H9 (cell line): Measurements from ENCODE around the gene PCLAF. TPM values are rescaled to one million over a fixed set of nuclear protein-coding genes. Genes with fewer than 3 reads are reported as not detected.
"Not testable (repeated sequence)": the region's sequence is repeated elsewhere in the genome, so short reads cannot be mapped to it uniquely, and the experiment has no call there.

Experiments
- DNase-seq: peaks from one replicate; pipeline ENCODE4 v3.0.0-alpha.2; 2017
- H2AFZ ChIP-seq: one replicate; pipeline ENCODE4 v1.6.1; 2013; ENCODE audit warnings: mild to moderate bottlenecking, low read length, control low read depth, moderate library complexity
- H2AK5ac ChIP-seq: 2 replicates; pipeline ENCODE4 v1.6.1; 2013; ENCODE audit warnings: low read length, control low read depth, mixed read lengths; ENCODE audit not compliant: insufficient read length
- H2BK120ac ChIP-seq: one replicate; pipeline ENCODE4 v1.6.1; 2013; ENCODE audit warnings: low read depth, mild to moderate bottlenecking, low read length, control low read depth, inconsistent platforms; ENCODE audit not compliant: poor library complexity, severe bottlenecking
- H2BK12ac ChIP-seq: 2 replicates; pipeline ENCODE4 v1.6.1; 2013; ENCODE audit warnings: low read length, control low read depth, mixed read lengths, low read depth; ENCODE audit not compliant: insufficient read length
- H2BK15ac ChIP-seq: 2 replicates; pipeline ENCODE4 v1.6.1; 2013; ENCODE audit warnings: low read depth, low read length, control low read depth
- H2BK20ac ChIP-seq: one replicate; pipeline ENCODE4 v1.6.1; 2013; ENCODE audit warnings: low read depth, mild to moderate bottlenecking, low read length, control low read depth, inconsistent platforms; ENCODE audit not compliant: poor library complexity, severe bottlenecking
- H2BK5ac ChIP-seq: 2 replicates; pipeline ENCODE4 v1.6.1; 2013; ENCODE audit warnings: low read length, control low read depth, mixed read lengths; ENCODE audit not compliant: insufficient read length
- H3K14ac ChIP-seq: 2 replicates; pipeline ENCODE4 v1.6.1; 2013; ENCODE audit warnings: low read length, control low read depth; ENCODE audit not compliant: insufficient read depth
- H3K18ac ChIP-seq: 2 replicates; pipeline ENCODE4 v1.6.1; 2013; ENCODE audit warnings: low read depth, mild to moderate bottlenecking, mixed read lengths, low read length, control low read depth; ENCODE audit not compliant: insufficient read length
- H3K23ac ChIP-seq: 2 replicates; pipeline ENCODE4 v1.6.1; 2013; ENCODE audit warnings: low read length, control low read depth, mixed read lengths, low read depth; ENCODE audit not compliant: insufficient read length
- H3K23me2 ChIP-seq: 2 replicates; pipeline ENCODE4 v1.6.1; 2013; ENCODE audit warnings: low read depth, mild to moderate bottlenecking, mixed read lengths, low read length, control low read depth; ENCODE audit not compliant: insufficient read length, poor library complexity, severe bottlenecking
- H3K27ac ChIP-seq: 2 replicates; pipeline ENCODE4 v1.5.1; 2013; ENCODE audit warnings: low read length, control low read depth, mixed read lengths, low read depth; ENCODE audit not compliant: insufficient read length
- H3K27me3 ChIP-seq: 2 replicates; pipeline ENCODE4 v1.6.1; 2013; ENCODE audit warnings: low read length, control low read depth, inconsistent platforms; ENCODE audit not compliant: insufficient read depth
- H3K4ac ChIP-seq: 2 replicates; pipeline ENCODE4 v1.6.1; 2013; ENCODE audit warnings: low read depth, mild to moderate bottlenecking, control low read depth, inconsistent platforms, low read length, moderate library complexity
- H3K4me1 ChIP-seq: 2 replicates; pipeline ENCODE4 v1.6.1; 2013; ENCODE audit warnings: low read length, control low read depth, inconsistent platforms; ENCODE audit not compliant: insufficient read depth
- H3K4me2 ChIP-seq: 2 replicates; pipeline ENCODE4 v1.6.1; 2013; ENCODE audit warnings: low read length, control low read depth, mixed read lengths; ENCODE audit not compliant: insufficient read length, insufficient read depth
- H3K56ac ChIP-seq: 2 replicates; pipeline ENCODE4 v1.6.1; 2013; ENCODE audit warnings: low read depth, mild to moderate bottlenecking, mixed read lengths, low read length, control low read depth; ENCODE audit not compliant: insufficient read length
- H3K79me1 ChIP-seq: 2 replicates; pipeline ENCODE4 v1.6.1; 2013; ENCODE audit warnings: low read depth, mild to moderate bottlenecking, moderate library complexity, low read length, control low read depth, inconsistent platforms; ENCODE audit not compliant: insufficient read depth, poor library complexity, severe bottlenecking
- H3K79me2 ChIP-seq: 2 replicates; pipeline ENCODE4 v1.6.1; 2013; ENCODE audit warnings: low read length, control low read depth, inconsistent platforms; ENCODE audit not compliant: insufficient read depth
- H3K9ac ChIP-seq: 2 replicates; pipeline ENCODE4 v1.6.1; 2013; ENCODE audit warnings: low read length, control low read depth, mixed read lengths; ENCODE audit not compliant: insufficient read length; ENCODE audit errors: extremely low read depth
- H3K9me3 ChIP-seq: one replicate; pipeline ENCODE4 v1.6.1; 2013; ENCODE audit warnings: low read depth, low read length, inconsistent platforms; ENCODE audit not compliant: control insufficient read depth
- H3T11ph ChIP-seq: one replicate; pipeline ENCODE4 v1.6.1; 2013; ENCODE audit warnings: mild to moderate bottlenecking, low read length, control low read depth, inconsistent platforms
- H4K20me1 ChIP-seq: one replicate; pipeline ENCODE4 v1.6.1; 2013; ENCODE audit not compliant: control insufficient read depth, insufficient read length, insufficient read depth
- H4K5ac ChIP-seq: 2 replicates; pipeline ENCODE4 v1.6.1; 2013; ENCODE audit warnings: low read depth, mild to moderate bottlenecking, mixed read lengths, low read length, control low read depth; ENCODE audit not compliant: insufficient read length
- H4K8ac ChIP-seq: replicated peaks from 2 replicates; pipeline ENCODE4 v1.6.1; 2013; ENCODE audit warnings: low read length, control low read depth, mixed read lengths, low read depth; ENCODE audit not compliant: insufficient read length
- H4K91ac ChIP-seq: 2 replicates; pipeline ENCODE4 v1.6.1; 2013; ENCODE audit warnings: low read depth, mild to moderate bottlenecking, moderate library complexity, mixed read lengths, low read length, control low read depth; ENCODE audit not compliant: insufficient read length
- H3K27ac Mint-ChIP-seq, 3 experiments: 2 replicates in 2 of 3; 3 replicates in 1 of 3; pipeline ENCODE4 v1.8.0; 2020 to 2021; ENCODE audit warnings: mixed read lengths in 3 of 3, mild to moderate bottlenecking in 1 of 3, moderate library complexity in 1 of 3
- H3K27me3 Mint-ChIP-seq: 2 replicates; pipeline ENCODE4 v1.8.0; 2021; ENCODE audit warnings: low read depth, mild to moderate bottlenecking, moderate library complexity, mixed read lengths
- H3K36me3 Mint-ChIP-seq, 3 experiments: 2 replicates in 2 of 3; 3 replicates in 1 of 3; pipeline ENCODE4 v1.8.0; 2020 to 2021; ENCODE audit warnings: low read depth in 3 of 3, mixed read lengths in 3 of 3; ENCODE audit not compliant: insufficient read depth in 1 of 3
- H3K4me1 Mint-ChIP-seq, 2 experiments: 2 replicates each; pipeline ENCODE4 v1.8.0; 2020; ENCODE audit warnings: mixed read lengths in 2 of 2
- H3K4me3 Mint-ChIP-seq, 2 experiments: 2 replicates in 1 of 2; 3 replicates in 1 of 2; pipeline ENCODE4 v1.8.0; 2020 to 2021; ENCODE audit warnings: mild to moderate bottlenecking in 2 of 2, mixed read lengths in 2 of 2, moderate library complexity in 1 of 2
- H3K9me3 Mint-ChIP-seq, 2 experiments: 2 replicates in 1 of 2; 3 replicates in 1 of 2; pipeline ENCODE4 v1.8.0; 2020; ENCODE audit warnings: mild to moderate bottlenecking in 2 of 2, mixed read lengths in 2 of 2, moderate library complexity in 1 of 2
- CTCF ChIP-seq: fragments of 200-600 bp; sonication (generic); conservative IDR thresholded peaks from 3 replicates; pipeline ENCODE4 v1.8.0; 2021; ENCODE audit warnings: antibody characterized with exemption, mild to moderate bottlenecking
- WGBS: extraction: QIAGEN DNeasy Blood & Tissue Kit; methylation state at CpG from one replicate; pipeline ENCODE4 v1.1.7; 2013; ENCODE audit warnings: missing lambda C conversion rate, low lambda C conversion rate, mixed read lengths; ENCODE audit not compliant: insufficient read length; ENCODE audit errors: extremely low coverage; 5-methylcytosine and 5-hydroxymethylcytosine counted together
- total RNA-seq: library from RNA; stranded (reverse); gene quantifications from 2 replicates; pipeline ENCODE4 v1.2.1, GENCODE V29; 2021

PCLAF gene
- total RNA-seq, 1 experiment from 2014 or later = 65.6 TPM

DNA sequence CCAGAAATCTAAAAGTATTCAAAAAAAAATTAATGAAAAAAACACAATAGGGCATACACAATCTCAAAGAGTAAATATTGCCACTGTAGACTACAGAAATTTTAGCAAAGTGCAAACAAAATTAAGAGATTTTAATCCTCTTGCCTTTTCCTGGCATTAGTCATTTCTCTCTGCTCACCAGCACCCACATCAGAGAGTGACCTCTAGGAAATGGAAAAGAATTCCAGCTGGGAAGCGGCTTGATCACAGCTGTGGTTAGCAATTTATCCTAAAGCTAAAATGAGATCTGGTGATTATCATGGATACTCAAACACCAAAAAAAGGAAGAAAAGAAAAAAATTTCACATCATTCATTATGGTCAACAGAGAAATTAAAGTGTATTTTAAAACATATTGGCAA, 32.8 kb downstream of the PCLAF start:
- no peaks in the 10 kb centered on the region for H3K27me3 Mint-ChIP-seq
- no peak overlapping the region for H3K4ac ChIP-seq
- H3K18ac ChIP-seq = no peak overlapping the region
- peaks cover 6 to 22% (median 20%) of the 10 kb centered on the region in 3 experiments for H3K36me3 Mint-ChIP-seq
- no peak overlapping the region for H3K4me2 ChIP-seq
- no peaks in the 10 kb centered on the region for H3K23me2 ChIP-seq
- H3K27ac ChIP-seq = no peak overlapping the region
- H2AFZ ChIP-seq = no peak overlapping the region
- no peaks in the 10 kb centered on the region for H3K27me3 ChIP-seq
- H4K5ac ChIP-seq = no peak overlapping the region
- no peak overlapping the region for H2BK12ac ChIP-seq
- H3K79me1 ChIP-seq = peaks cover 4% of the 10 kb centered on the region
- H3K9me3 Mint-ChIP-seq = no peaks in the 10 kb centered on the region
- H3K4me1 ChIP-seq = no peaks in the 10 kb centered on the region
- DNase-seq = no peak
- H3K4me3 Mint-ChIP-seq = no peak overlapping the region
- no peaks in the 10 kb centered on the region for H3K9me3 ChIP-seq
- H3T11ph ChIP-seq = no peak overlapping the region
- no peak overlapping the region for H2BK120ac ChIP-seq
- no peak overlapping the region for H4K8ac ChIP-seq
- no peak overlapping the region for H4K91ac ChIP-seq
- H3K9ac ChIP-seq = no peak overlapping the region
- H3K4me1 Mint-ChIP-seq = no peaks in the 10 kb centered on the region; a peak in 1 of 4 replicates
- H2BK20ac ChIP-seq = no peak overlapping the region
- TF ChIP-seq CTCF = no peak
- H4K20me1 ChIP-seq = no peaks in the 10 kb centered on the region
- no peaks in the 10 kb centered on the region; the same call in 1 of the 2 replicates for H3K79me2 ChIP-seq
- no peak overlapping the region; a peak in 1 of 7 replicates for H3K27ac Mint-ChIP-seq
- WGBS = no CpG with 5 or more reads among the region's 1 CpG
- H2BK15ac ChIP-seq = no peak overlapping the region
- H3K56ac ChIP-seq = no peak overlapping the region
- no peak overlapping the region for H2BK5ac ChIP-seq
- no peak overlapping the region for H3K23ac ChIP-seq
- H3K14ac ChIP-seq = no peak overlapping the region
- H2AK5ac ChIP-seq = no peak overlapping the region

- not testable (repeated sequence) for H3K23me2 ChIP-seq, H3K79me2 ChIP-seq
- WGBS = 100% methylated on average over 1 of the region's 6 CpGs
These were observed 35.0 kb downstream of the PCLAF start for GRCh38 chr15:64346242-64346641.

More at GRCh38 chr15:64346242-64346641, 35.0 kb downstream of the PCLAF start:
- not testable (repeated sequence) for H2BK120ac ChIP-seq, H2BK20ac ChIP-seq, H3K4me1 ChIP-seq, H3K4me2 ChIP-seq, H3K23ac ChIP-seq, H4K91ac ChIP-seq, H3K27me3 ChIP-seq, H3K9me3 ChIP-seq, H3K4me3 Mint-ChIP-seq, H3K4ac ChIP-seq, H4K20me1 ChIP-seq, H3K56ac ChIP-seq, H3K9ac ChIP-seq, H3K27me3 Mint-ChIP-seq, H4K5ac ChIP-seq, H3T11ph ChIP-seq, H2BK5ac ChIP-seq, H2AK5ac ChIP-seq, H3K18ac ChIP-seq, H2AFZ ChIP-seq, H3K27ac ChIP-seq, DNase-seq, H3K27ac Mint-ChIP-seq, H3K79me1 ChIP-seq, H2BK15ac ChIP-seq, H3K9me3 Mint-ChIP-seq, H4K8ac ChIP-seq, H3K14ac ChIP-seq, H2BK12ac ChIP-seq
- Mint-ChIP-seq H3K36me3 (peaks cover 6 to 31% (median 20%) of the 10 kb centered on the region in 3 experiments), H3K4me1 (peaks cover 9 to 12% of the 10 kb centered on the region in 2 experiments)
